Endothelial cell (in vitro differentiated cells): ENCODE measurements around the gene PCGF1. TPM values are rescaled to one million over a fixed set of nuclear protein-coding genes. Genes with fewer than 3 reads are reported as not detected.

Experiments
- DNase-seq: peaks from one replicate; pipeline ENCODE4 v3.0.0; 2021; ENCODE audit warnings: low spot score
- H3K27ac Mint-ChIP-seq: one replicate; pipeline ENCODE4 v1.8.0; 2021; ENCODE audit warnings: mixed read lengths, inconsistent platforms; ENCODE audit not compliant: unreplicated experiment
- H3K27me3 Mint-ChIP-seq: one replicate; pipeline ENCODE4 v1.8.0; 2021; ENCODE audit warnings: mild to moderate bottlenecking, moderate library complexity, mixed read lengths, inconsistent platforms; ENCODE audit not compliant: unreplicated experiment
- H3K36me3 Mint-ChIP-seq: one replicate; pipeline ENCODE4 v1.8.0; 2021; ENCODE audit warnings: mild to moderate bottlenecking, low read depth, mixed read lengths, inconsistent platforms; ENCODE audit not compliant: unreplicated experiment
- H3K4me1 Mint-ChIP-seq: one replicate; pipeline ENCODE4 v1.8.0; 2021; ENCODE audit warnings: mild to moderate bottlenecking, mixed read lengths, inconsistent platforms; ENCODE audit not compliant: unreplicated experiment
- H3K4me3 Mint-ChIP-seq: one replicate; pipeline ENCODE4 v1.8.0; 2021; ENCODE audit warnings: mild to moderate bottlenecking, mixed read lengths, inconsistent platforms; ENCODE audit not compliant: unreplicated experiment
- H3K9me3 Mint-ChIP-seq: one replicate; pipeline ENCODE4 v1.8.0; 2021; ENCODE audit warnings: mixed read lengths, inconsistent platforms; ENCODE audit not compliant: unreplicated experiment
- CTCF ChIP-seq: fragments of 200-600 bp; sonication (generic); IDR thresholded peaks from one replicate; pipeline ENCODE4 v1.5.0; 2021; ENCODE audit warnings: antibody characterized with exemption; ENCODE audit not compliant: unreplicated experiment
- total RNA-seq: library from RNA; stranded (reverse); fragmentation: NEBNext Ultra II Directional; extraction: Animal tissue kit (Norgen Biotek cat#: 25700); gene quantifications from one replicate; pipeline ENCODE4 v1.2.1, GENCODE V29; 2021; ENCODE audit not compliant: unreplicated experiment

PCGF1 gene
- total RNA-seq, 1 donor from 2014 or later: 13.5 TPM

DNA sequence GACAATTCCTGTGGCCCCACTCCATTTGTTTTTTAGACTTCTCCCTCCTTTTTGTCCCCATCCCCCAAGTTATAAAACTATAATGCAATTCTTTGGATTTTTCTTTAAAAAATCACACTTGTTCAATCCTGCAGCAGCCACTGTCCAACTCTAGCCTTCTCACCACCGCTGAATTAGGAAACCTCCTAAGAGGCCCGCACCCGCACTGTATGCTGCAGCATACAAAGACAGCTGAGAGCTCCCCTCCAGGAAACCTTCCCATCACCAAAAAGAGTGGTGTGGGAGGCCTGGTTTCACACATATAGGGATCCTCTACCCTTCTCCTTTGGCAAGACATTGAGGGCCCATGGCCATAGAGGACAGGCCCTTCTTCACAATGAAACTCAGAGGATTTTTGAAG is 2.9 kb downstream of the PCGF1 start:
- H3K4me3 Mint-ChIP-seq: peak overlapping the region; percentile 29
- DNase-seq: no peak
- no peak for TF ChIP-seq CTCF
- H3K36me3 Mint-ChIP-seq: peaks cover 13% of the 10 kb centered on the region
- H3K4me1 Mint-ChIP-seq: peaks cover 19% of the 10 kb centered on the region
- no peaks in the 10 kb centered on the region for H3K9me3 Mint-ChIP-seq
- peaks cover 41% of the 10 kb centered on the region for H3K27me3 Mint-ChIP-seq
- no peak overlapping the region for H3K27ac Mint-ChIP-seq

- no peak for TF ChIP-seq CTCF
- H3K4me3 Mint-ChIP-seq: peak overlapping the region; percentile 29
- H3K4me1 Mint-ChIP-seq: peaks cover 21% of the 10 kb centered on the region
- H3K36me3 Mint-ChIP-seq: peaks cover 13% of the 10 kb centered on the region
- H3K9me3 Mint-ChIP-seq: no peaks in the 10 kb centered on the region
- no peak overlapping the region for H3K27ac Mint-ChIP-seq
- no peak for DNase-seq
- peaks cover 41% of the 10 kb centered on the region for H3K27me3 Mint-ChIP-seq
These were observed 3.7 kb downstream of the PCGF1 start for GRCh38 chr2:74503506-74504475.

DNA sequence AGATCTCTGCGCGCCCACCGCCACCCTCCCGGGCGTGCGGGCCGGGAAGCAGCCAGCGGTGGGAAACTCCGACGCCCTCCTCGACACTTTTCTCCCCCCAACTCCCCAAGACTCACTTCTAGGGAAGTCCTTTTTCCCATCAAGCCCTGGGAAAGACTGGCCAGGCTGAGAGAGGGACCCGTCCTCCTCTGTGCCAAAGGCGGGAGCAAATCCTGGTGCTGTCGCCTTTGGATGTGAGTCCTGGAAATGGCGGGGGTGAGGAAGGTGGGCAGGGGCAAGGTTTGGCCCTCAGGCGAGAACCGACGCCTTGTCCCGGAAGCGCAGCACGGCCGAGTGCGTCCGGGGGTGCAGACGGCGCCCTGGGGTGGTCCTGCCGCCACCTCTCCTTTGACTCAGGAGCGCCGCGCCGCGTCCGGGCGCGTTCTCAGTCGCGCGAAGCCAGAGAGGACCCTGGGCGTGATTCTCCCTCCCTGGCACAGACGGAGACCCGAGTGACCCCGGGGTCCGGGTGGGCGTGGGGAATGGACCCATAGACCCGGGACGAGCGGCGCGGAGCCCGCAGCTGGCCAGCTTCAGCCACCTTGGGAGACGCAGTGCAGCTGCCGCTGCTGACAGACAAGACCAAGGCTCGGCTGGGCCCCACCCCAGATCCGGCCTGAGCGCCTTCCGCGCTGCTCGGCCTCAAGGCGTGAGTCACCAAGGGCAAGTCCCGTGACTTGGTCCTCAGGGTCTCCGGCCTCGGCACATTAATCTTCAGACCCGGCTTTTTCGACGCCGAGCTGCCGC is 4.6 kb downstream of the PCGF1 start:
- Mint-ChIP-seq H3K4me1 (peaks cover 21% of the 10 kb centered on the region), H3K9me3 (no peaks in the 10 kb centered on the region), H3K27me3 (peaks cover 46% of the 10 kb centered on the region), H3K4me3 (peak overlapping the region; percentile 83), H3K36me3 (peaks cover 13% of the 10 kb centered on the region), H3K27ac (no peak overlapping the region)
- peak; percentile 53 for DNase-seq
- no peak for TF ChIP-seq CTCF

DNA sequence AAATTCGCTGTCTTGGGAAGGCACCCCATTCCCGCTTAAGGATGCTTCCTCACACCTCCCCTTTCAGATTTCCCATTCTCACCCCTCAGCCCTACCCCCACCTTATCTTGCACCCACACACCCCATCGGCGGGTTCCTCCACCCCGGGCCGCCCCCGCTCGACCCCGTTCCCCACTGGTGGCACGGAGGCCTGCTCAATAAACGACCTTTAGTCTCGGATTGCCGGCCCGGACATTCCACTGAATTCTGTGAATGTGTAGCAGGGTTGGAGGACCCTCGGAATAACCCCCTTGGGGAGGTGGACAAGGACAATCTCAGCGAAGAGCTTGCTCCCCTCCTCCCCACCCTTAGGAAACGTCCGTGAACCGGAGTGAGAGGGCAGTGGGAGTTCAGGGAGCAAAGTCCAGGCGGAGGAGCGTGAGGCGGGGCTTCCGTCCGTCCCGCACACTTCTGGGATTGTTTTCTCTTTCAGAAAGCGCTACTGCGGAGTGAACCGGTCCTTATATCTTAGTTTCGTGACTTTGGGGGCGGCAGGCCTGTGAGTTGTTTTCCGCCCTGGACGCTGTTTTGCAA is 5.3 kb downstream of the PCGF1 start:
- no peak overlapping the region for H3K27ac Mint-ChIP-seq
- TF ChIP-seq CTCF: no peak
- H3K27me3 Mint-ChIP-seq: peaks cover 52% of the 10 kb centered on the region
- no peaks in the 10 kb centered on the region for H3K9me3 Mint-ChIP-seq
- H3K36me3 Mint-ChIP-seq: peaks cover 13% of the 10 kb centered on the region
- H3K4me3 Mint-ChIP-seq: peak overlapping the region; percentile 83
- peaks cover 20% of the 10 kb centered on the region for H3K4me1 Mint-ChIP-seq
- no peak for DNase-seq
